Omental fat pad (tissue), 4 donors: ENCODE data around the gene ASTN2. TPM values are rescaled to one million over a fixed set of nuclear protein-coding genes. Genes with fewer than 3 reads are reported as not detected.

Source experiments
- ATAC-seq: fragments of 150-250 bp; one replicate; pipeline ENCODE4 v1.9.1; 2016; ENCODE audit warnings: mild to moderate bottlenecking, moderate library complexity; ENCODE audit not compliant: low FRiP score
- DNase-seq: peaks from one replicate; pipeline ENCODE4 v3.0.0-alpha.2; 2019; ENCODE audit warnings: low spot score
- total RNA-seq, 4 donors: library from RNA; depleted of rRNA; stranded (reverse); fragments of >200 nt; gene quantifications; one replicate each; pipeline ENCODE4 v1.1.0, GENCODE V29; 2016
- TF ChIP-seq, protein P1 (sequence below), 3 donors: fragments of 450-650 bp; IDR thresholded peaks; one replicate each; pipeline ENCODE4 v1.5.1; 2016 to 2017; ENCODE audit warnings: antibody characterized with exemption in 3 of 3, mild to moderate bottlenecking in 3 of 3, moderate library complexity in 2 of 3

The ASTN2 gene
- total RNA-seq, 4 donors from 2014 or later, result 1.1 to 8.4 (median 3.6) TPM

DNA sequence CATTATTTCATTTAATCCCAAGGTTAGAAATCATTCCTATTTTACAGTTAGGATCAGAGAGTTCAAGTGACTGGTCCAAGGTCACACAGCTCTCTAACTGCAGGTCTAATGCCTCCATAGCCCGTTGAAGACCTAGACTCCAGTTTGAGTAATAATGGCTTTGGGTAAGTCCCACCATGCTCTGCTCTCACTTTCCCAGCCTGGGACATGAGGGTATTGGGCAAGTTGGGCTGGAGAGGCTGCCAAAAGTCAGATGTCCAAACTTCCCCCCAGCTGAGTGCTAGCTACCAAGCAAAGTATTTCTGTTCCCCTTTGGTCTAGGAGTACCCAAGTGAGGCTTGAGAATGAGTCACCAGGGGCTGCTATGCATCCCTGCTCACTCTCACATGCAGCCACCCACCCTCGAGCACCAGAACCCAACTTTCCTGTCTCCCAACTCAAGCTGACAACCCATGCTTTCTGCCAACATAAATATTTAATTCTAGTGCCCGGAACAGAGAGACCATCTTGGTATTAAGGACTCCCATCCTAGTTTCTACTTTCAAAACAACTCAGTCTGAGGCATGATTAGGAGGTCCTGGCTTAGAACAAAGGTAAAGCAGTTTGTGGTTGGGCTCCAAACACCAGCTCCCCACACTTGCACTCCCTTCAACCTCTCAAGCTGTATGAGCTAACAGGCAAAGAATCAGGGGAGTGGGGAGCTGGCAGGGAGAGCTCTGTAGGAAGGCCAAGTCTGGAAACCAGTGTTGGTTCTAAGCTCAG lies 964.3 kb downstream of the ASTN2 start:
- no peak for DNase-seq
- peak; percentile 57 for ATAC-seq
- TF ChIP-seq, protein P1, sequence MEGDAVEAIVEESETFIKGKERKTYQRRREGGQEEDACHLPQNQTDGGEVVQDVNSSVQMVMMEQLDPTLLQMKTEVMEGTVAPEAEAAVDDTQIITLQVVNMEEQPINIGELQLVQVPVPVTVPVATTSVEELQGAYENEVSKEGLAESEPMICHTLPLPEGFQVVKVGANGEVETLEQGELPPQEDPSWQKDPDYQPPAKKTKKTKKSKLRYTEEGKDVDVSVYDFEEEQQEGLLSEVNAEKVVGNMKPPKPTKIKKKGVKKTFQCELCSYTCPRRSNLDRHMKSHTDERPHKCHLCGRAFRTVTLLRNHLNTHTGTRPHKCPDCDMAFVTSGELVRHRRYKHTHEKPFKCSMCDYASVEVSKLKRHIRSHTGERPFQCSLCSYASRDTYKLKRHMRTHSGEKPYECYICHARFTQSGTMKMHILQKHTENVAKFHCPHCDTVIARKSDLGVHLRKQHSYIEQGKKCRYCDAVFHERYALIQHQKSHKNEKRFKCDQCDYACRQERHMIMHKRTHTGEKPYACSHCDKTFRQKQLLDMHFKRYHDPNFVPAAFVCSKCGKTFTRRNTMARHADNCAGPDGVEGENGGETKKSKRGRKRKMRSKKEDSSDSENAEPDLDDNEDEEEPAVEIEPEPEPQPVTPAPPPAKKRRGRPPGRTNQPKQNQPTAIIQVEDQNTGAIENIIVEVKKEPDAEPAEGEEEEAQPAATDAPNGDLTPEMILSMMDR (IDR thresholded peaks at IDR 0.05), result no peak

GRCh38 chr9:116449949-116450348 lies 964.9 kb downstream of the ASTN2 start:
- TF ChIP-seq, protein P1 (IDR thresholded peaks at IDR 0.05), result no peak
- DNase-seq, result no peak
- no peak for ATAC-seq

- TF ChIP-seq, protein P1 (IDR thresholded peaks at IDR 0.05), result no peak
- ATAC-seq, result no peak
- DNase-seq, result no peak
Observed at GRCh38 chr9:116448431-116448830, 966.4 kb downstream of the ASTN2 start.

DNA sequence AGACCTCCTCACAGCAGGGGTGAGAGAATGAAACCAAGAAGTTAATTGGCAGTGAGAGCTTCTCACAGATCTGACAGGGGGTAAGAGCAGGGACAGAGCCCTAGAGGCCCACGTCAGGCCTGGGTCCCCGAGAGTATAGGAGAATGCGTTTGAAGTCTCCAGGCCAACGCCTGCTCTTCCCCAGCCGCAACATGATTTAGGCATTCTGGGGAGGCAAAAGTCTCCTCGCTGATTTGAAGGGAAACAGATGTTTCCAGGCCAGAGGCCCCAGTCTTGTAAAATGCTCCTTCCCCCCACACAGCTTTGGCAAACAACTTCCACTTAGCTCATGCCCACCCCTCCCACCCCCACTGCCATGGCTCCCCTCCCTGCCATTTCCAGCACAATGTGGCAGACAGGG lies 966.9 kb downstream of the ASTN2 start:
- TF ChIP-seq, protein P1 (IDR thresholded peaks at IDR 0.05), result no peak
- no peak for DNase-seq
- no peak for ATAC-seq

GRCh38 chr9:116442528-116442927 lies 972.3 kb downstream of the ASTN2 start:
- ATAC-seq, result no peak
- TF ChIP-seq, protein P1 (IDR thresholded peaks at IDR 0.05), result no peak
- no peak for DNase-seq

GRCh38 chr9:116437411-116438370 lies 977.2 kb downstream of the ASTN2 start:
- DNase-seq, result no peak
- no peak for ATAC-seq
- TF ChIP-seq, protein P1 (IDR thresholded peaks at IDR 0.05), result no peak
